Ishikawa (cell line): ENCODE results near the gene NLRC5.

Source experiments
- CEBPB ChIP-seq: IDR thresholded peaks from 2 replicates; pipeline ENCODE4 v1.6.1; 2012
- CREB1 ChIP-seq: IDR thresholded peaks from 2 replicates; pipeline ENCODE4 v1.6.1; 2012; ENCODE audit warnings: low read depth
- EGR1 ChIP-seq: IDR thresholded peaks from 2 replicates; pipeline ENCODE4 v1.6.1; 2012
- EP300 ChIP-seq: IDR thresholded peaks from 2 replicates; pipeline ENCODE4 v1.6.1; 2012; ENCODE audit warnings: borderline replicate concordance
- FOXM1 ChIP-seq: IDR thresholded peaks from 2 replicates; pipeline ENCODE4 v1.6.1; 2012; ENCODE audit warnings: low read depth, borderline replicate concordance
- MAX ChIP-seq: IDR thresholded peaks from 2 replicates; pipeline ENCODE4 v1.6.1; 2012
- NFIC ChIP-seq: IDR thresholded peaks from 2 replicates; pipeline ENCODE4 v1.6.1; 2012
- RAD21 ChIP-seq: IDR thresholded peaks from 2 replicates; pipeline ENCODE4 v1.6.1; 2012; ENCODE audit warnings: low read depth
- REST ChIP-seq: IDR thresholded peaks from 2 replicates; pipeline ENCODE4 v1.6.1; 2012; ENCODE audit warnings: low read depth, mild to moderate bottlenecking
- TAF1 ChIP-seq: IDR thresholded peaks from 2 replicates; pipeline ENCODE4 v1.6.1; 2012; ENCODE audit warnings: low read depth, mild to moderate bottlenecking
- TCF12 ChIP-seq: IDR thresholded peaks from 2 replicates; pipeline ENCODE4 v1.6.1; 2012; ENCODE audit warnings: low read depth
- TEAD4 ChIP-seq: IDR thresholded peaks from 2 replicates; pipeline ENCODE4 v1.6.1; 2012
- USF1 ChIP-seq: IDR thresholded peaks from 2 replicates; pipeline ENCODE4 v1.6.1; 2012
- YY1 ChIP-seq: IDR thresholded peaks from 2 replicates; pipeline ENCODE4 v1.6.1; 2012; ENCODE audit warnings: low read depth
- ZBTB7A ChIP-seq: IDR thresholded peaks from 2 replicates; pipeline ENCODE4 v1.6.1; 2012; ENCODE audit warnings: low read depth

The NLRC5 gene

GRCh38 chr16:57112403-57113041 lies 123.2 kb downstream of the NLRC5 start:
- TF ChIP-seq MAX (no peak), RAD21 (no peak), ZBTB7A (no peak), USF1 (no peak), REST (no peak), TEAD4 (no peak), TAF1 (no peak), FOXM1 (no peak), CEBPB (no peak), NFIC (no peak), YY1 (no peak), EGR1 (no peak), TCF12 (no peak), CREB1 (no peak), EP300 (no peak)

GRCh38 chr16:57113042-57113453 lies 123.7 kb downstream of the NLRC5 start:
- no peak for TF ChIP-seq RAD21
- TF ChIP-seq FOXM1 = no peak
- no peak for TF ChIP-seq NFIC
- TF ChIP-seq ZBTB7A = no peak
- no peak for TF ChIP-seq TAF1
- no peak for TF ChIP-seq CEBPB
- no peak for TF ChIP-seq EGR1
- TF ChIP-seq TEAD4 = no peak
- no peak for TF ChIP-seq CREB1
- no peak for TF ChIP-seq USF1
- TF ChIP-seq MAX = no peak
- TF ChIP-seq EP300 = no peak
- no peak for TF ChIP-seq REST
- no peak for TF ChIP-seq YY1
- no peak for TF ChIP-seq TCF12

- TF ChIP-seq FOXM1 = no peak
- no peak for TF ChIP-seq ZBTB7A
- TF ChIP-seq USF1 = no peak
- TF ChIP-seq RAD21 = no peak
- no peak for TF ChIP-seq TEAD4
Measured at GRCh38 chr16:57113664-57114063, 124.3 kb downstream of the NLRC5 start.

GRCh38 chr16:57115168-57115513 lies 125.8 kb downstream of the NLRC5 start:
- TF ChIP-seq ZBTB7A = no peak
- no peak for TF ChIP-seq TEAD4
- TF ChIP-seq EP300 = no peak

GRCh38 chr16:57115514-57116182 lies 126.3 kb downstream of the NLRC5 start:
- peak; percentile 30; the same call in 1 of the 2 replicates for TF ChIP-seq USF1
- TF ChIP-seq TCF12 = no peak
- no peak for TF ChIP-seq RAD21
- TF ChIP-seq CEBPB = no peak
- no peak for TF ChIP-seq EP300
